Measurements from ENCODE around the gene TNS1.
A peak's percentile ranks its signal among the peaks of the same experiment; 100 is the strongest.

TNS1 gene

DNA sequence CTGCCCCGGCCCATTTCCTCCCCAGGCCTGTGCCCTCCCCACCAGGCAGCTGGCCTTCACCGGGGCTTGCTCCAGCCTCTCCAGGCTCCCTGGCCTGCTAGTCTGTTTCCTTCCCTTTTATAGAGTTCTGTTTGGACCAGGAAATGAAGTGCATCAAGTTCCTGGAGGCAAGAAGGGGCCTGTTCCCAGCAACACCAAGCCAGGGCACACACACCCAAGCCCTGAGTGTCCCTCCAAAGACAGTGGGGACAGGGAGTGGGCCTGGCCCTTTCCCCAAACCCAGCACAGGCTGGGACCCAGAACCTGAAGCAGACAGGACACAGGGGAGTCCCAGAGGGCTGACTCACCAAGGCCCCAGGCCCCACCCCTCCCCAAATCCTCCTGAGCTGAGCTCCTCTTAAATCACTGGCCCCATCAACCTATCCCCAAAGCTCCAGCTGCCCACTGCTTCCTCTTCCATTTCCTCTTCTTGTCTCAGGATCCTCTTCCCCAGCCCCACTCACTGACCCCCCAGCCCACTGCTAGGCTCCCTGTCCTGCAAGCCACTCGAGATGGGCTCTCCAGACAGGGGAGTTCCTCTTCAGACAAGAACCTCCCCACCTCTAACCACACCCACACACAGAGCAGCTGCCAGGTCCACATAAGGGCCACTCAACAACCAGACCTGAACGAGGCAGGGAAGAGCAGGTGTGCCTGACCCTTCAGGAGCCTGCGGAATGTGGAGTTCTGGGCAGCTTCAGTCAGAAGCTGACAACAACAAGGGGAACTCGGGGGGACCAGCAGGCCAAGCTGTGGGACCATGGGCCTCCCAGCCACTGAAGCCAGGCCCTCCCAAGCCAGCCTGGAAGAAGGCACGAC, 74.2 kb downstream of the TNS1 start:
- DNase-seq: peak; percentile 91

- DNase-seq: no peak
Measured at GRCh38 chr2:217927601-217928323, 75.0 kb downstream of the TNS1 start.

DNA sequence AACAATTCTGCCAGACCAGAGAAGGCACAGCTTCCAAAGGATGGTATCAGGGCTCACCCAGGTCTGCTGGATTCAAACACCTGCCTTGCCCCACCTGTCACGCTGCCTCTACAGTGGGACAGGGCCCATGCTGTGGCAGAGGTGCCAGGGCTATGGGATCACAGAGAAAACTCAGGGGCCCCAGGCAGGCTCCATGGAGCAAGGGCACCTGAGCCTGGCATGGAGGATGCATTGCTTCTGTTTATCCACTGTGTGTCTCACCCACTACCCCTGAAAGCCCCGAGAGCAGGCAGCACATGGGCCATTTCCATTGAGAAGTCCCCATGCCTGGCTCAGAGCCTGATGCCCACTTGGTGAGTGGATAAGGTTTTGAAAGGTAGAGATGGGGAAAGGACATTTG, 76.0 kb downstream of the TNS1 start:
- DNase-seq: no peak

DNA sequence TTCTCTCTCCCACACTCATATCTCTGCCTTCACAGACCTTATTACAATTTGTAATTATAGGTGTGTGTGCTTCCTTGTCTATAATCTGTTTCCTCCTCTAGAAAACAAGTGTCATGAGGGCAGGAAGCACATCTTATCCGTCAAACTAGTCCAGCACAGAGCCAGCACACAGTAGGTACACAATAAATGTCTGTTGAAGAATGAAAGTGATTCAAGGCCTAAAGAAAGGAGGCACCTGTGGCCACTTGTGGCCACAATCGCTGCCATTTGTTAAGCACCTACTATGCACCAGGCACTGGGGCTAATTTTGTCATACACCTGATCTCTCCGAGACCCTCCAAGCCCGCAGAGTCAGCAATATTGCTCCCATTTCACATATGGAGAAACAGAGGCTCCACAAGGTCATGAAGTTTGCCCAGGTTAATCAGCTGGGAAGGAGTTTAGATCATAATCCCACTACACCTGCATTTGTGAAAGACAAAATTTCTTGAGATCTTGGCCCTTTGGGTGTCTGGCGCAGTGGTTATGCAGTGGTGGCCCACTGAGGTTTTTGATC, 78.4 kb downstream of the TNS1 start:
- no peak for DNase-seq

DNA sequence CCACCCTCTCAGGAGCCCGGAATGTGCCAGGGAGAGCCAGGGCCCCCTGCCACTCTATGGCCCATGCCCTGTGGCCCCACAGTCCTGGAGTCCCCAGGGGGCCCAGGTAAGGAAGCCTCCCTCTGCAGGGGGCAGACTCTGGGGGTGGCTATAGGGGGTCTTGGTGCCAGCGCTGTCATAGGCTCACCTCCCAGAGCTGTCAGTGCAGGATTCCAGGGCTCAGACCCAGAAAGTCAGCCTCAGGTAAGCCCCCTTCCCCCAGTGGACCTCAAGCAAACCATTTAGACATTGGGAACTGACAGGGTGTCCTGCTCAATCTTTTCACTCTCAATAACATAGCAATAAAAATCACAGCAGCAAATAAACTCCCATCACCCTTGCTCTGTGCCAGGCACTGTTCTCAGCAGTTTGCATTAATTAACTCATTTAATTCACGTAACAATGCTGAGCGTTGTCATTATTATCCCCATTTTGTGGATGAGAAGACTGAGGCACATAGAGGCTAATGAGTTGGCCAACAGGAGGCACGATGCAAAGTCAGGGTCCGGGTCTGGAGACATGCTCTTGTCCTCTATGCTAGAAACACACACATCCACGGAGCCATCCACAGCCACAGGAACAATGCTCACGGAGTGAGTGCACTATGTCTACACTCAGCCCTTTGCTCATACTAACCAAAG, 79.6 kb downstream of the TNS1 start:
- DNase-seq: no peak

DNA sequence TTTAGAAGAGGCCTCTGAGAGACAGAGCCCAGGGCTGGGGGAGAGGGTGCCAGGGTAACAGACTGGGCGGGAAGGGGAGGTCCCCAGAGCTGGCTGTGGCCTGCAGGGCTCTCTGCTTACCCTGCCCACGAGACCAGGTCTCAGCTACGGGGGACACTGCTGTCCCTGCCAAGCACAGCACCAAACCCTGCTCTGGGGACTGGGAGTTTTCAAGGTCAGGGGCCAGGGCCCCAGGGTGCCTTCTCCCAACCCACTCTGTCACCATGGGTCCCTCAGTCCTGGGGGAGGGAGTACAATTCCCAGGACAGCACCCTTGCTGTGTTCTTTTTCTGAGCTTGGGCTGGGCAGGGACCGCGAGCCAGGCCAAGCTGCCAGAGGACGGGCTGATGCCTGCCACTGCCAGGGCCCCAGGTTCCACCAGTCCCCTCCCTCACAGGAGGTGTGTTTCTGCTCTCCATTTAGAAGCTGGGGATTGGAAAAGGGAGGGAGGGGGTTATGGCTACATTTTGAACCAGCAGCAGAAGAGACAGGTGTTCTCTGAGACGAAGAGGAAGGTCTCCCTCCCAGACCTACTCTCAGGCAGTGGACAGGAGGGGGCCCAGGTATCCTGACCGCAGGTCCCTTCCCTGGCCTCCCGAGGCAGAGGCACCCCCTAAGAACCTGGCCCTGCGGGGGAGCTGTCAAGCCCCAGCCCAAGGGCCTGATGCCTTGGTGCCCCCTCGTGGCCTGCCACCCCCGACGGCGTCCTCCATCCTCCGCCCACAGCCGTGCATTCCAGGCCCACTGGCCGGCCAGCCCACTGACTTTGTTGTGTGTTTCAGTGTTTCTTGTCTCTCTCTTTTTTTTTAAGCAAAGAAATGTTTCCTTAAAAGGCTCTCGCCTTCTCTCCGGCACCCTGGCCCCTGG, 80.4 kb downstream of the TNS1 start:
- no peak for DNase-seq

- no peak for DNase-seq
Measured at GRCh38 chr2:217920879-217921603, 81.8 kb downstream of the TNS1 start.

DNA sequence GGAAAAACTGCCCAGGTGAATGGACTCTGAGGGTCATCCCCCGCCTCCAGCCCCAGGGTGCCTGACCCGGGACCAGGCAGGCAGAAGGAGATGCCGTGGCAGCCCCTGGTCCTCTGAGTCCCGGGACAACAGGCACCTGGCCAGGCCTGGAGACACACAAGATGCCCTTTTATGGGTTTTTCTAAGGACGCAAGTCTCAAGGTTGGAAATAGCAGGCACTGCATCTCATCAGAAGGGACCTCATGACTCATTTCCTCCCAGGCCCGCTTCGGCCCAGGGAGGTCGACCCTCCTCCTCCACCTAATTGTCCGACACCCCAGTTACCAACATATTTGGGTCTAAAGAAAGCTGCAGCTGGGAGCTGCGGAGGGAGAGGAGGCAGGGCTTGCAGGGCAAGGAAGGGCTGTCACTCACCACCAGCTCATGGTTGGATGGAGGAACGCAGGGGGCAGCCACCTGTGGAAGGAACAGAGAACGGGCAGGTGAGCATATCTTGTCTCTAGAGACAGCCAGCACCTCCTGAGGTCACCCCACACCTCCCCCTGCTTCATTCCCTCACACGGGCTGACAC, 82.9 kb downstream of the TNS1 start:
- no peak for DNase-seq

DNA sequence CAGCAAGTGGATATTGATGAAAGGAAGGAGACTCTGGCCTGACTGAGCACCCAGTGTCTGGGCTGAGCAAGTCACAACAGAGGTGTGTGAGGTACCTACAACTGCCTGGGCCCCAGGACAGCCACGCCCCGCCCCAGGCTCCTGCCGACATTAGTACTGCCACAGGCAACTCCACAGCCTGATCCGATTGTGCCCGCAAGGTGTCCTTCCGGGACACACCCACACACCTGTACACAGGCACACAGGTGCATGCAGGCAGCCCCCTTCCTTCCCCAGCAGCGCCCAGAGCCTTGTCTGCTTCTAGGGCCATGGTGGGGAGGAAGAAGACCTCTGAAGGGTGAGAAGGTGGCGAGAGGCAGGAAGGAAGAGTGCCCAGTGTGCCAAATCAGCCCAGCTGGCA, 83.6 kb downstream of the TNS1 start:
- DNase-seq: no peak

DNA sequence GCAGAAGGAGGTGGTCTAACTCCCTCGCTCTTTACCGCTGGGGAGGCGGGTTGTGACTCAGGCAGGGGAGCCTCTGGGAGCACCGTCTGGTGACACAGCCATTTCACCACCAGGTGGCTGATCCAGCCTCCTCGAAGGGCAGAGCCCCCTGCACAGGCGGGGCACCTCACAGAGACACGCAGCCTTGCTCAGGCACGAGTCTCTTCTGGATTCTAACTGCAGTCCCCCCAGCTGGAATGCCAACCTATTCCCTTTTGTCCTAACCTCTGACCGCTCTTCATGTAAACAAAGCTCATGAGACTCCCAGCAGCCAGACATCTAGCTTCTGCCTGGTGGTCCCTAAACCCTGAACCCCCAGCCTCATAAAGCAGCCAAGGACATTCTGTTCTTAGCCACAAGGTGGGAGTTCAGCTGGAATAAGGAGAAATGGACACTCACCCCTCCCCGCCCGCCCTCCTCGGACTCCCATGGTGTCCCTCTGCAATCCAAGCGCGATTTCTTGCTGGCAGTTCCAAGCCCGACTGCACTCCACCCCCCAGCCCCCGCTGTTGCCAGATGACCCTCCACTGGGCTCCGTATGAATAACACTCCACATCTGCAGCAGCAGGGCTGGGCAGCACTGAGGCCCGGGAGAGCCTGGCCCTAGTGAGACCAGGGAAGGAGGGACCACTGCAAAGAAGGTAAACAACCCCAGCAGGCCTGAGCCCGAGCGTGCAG, 84.3 kb downstream of the TNS1 start:
- DNase-seq: no peak

GRCh38 chr2:217916504-217917254, 86.1 kb downstream of the TNS1 start:
- DNase-seq: no peak

- no peak for DNase-seq
Measured at GRCh38 chr2:217915706-217916105, 87.1 kb downstream of the TNS1 start.

DNA sequence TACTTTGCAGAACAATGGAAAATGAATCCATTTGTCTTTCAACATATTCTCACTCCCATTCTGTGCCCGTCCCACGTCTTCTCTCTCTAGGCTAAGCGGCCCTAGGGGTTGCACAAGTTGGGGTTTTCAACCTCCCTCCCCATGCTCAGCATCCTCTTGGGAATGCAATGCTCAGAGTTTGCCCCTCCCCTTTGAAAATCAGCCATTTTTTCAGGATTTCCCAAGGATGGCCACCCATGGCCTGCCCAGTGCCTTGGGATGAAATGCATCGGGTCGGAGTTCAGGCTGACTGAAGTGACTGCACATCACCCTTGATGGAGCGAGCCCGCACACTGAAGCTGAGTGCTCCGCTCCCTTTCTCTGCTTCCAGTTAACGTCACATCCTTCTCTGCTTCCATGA, 87.9 kb downstream of the TNS1 start:
- DNase-seq: no peak

DNA sequence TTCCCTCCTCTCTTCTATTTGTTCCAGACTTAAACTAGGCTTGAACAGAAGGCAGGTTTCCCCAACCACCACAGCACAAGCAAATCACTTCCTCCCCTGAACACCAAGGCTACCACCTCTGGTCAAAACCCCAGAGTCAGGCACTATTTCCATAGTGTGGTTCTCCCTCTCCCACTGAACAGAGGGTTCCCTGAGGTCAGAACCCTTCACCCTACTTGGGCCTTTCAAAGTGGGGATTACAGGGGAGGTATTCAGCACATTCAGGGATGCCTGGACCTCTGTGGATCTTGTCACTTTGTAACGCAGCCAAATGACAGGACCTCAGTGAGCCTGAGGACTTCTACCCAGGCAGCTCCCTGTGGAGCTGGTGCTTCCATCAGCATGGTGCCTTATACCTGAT, 88.7 kb downstream of the TNS1 start:
- DNase-seq: no peak

DNA sequence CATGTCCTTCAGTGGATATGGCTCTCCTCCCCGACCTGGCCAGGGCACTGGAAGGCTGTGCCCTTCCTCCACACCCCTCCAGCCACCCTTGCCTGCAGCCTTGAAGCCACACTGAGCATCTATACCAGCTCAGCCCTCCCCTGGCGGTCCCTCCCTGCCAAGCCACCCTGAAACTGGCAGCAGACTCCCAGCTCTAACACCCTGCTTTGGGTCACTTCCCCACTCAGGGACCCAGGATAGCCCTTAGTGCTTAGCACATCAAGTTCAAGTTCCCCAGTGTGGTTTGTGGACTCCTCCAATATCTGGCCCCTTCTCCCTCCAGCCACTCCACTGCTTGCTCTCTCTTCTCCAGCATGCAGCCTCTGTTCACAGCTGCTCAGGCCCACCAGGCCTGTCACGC, 89.4 kb downstream of the TNS1 start:
- DNase-seq: no peak

- no peak for DNase-seq
Measured at GRCh38 chr2:217912098-217913024, 90.4 kb downstream of the TNS1 start.

- DNase-seq: no peak
Measured at GRCh38 chr2:217911283-217912097, 91.3 kb downstream of the TNS1 start.

DNA sequence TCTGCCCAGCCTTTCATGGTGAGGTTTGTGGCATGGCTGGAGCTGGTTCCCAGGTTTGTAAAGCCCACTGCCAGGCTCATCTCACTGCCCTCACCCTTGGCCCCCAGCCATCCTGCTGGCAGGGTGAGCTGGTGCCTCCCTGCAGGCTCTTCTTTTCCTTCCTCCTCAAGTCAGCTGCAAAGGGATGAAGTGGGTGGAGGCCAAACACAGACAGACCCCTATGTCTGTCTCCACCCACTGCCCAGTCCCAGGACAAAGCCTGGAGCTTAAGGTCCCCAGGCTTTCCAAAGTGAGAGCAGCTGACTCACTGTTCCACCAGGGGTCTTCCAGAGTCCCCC, 92.0 kb downstream of the TNS1 start:
- DNase-seq: no peak
